ENCODE measurements around the gene DERA.
"Not testable (repeated sequence)": the region's sequence is repeated elsewhere in the genome, so short reads cannot be mapped to it uniquely, and the experiment has no call there.

DERA gene

GRCh38 chr12:15910468-15910863 is 666 bp upstream of the DERA start:
- DNase-seq, result no peak

- DNase-seq, result not testable (repeated sequence)
These were observed 799 bp downstream of the DERA start for GRCh38 chr12:15911931-15912330.

GRCh38 chr12:15914131-15914530 is 3.0 kb downstream of the DERA start:
- not testable (repeated sequence) for DNase-seq

GRCh38 chr12:15918066-15918465 is 6.9 kb downstream of the DERA start:
- no peak for DNase-seq

- no peak for DNase-seq
These were observed 8.3 kb downstream of the DERA start for GRCh38 chr12:15919418-15919817.

GRCh38 chr12:15924956-15925355 is 13.8 kb downstream of the DERA start:
- no peak for DNase-seq

GRCh38 chr12:15928346-15928745 is 17.2 kb downstream of the DERA start:
- peak; percentile 55 to 91 for DNase-seq

- DNase-seq, result no peak
These were observed 17.9 kb downstream of the DERA start for GRCh38 chr12:15928870-15929571.

- DNase-seq, result no peak
These were observed 20.5 kb downstream of the DERA start for GRCh38 chr12:15931590-15932053.

- DNase-seq, result no peak
These were observed 21.2 kb downstream of the DERA start for GRCh38 chr12:15932327-15932726.

- peak; percentile 35 to 58 for DNase-seq
These were observed 21.8 kb downstream of the DERA start for GRCh38 chr12:15932971-15933370.

- no peak for DNase-seq
These were observed 22.6 kb downstream of the DERA start for GRCh38 chr12:15933751-15934150.

- no peak for DNase-seq
These were observed 25.6 kb downstream of the DERA start for GRCh38 chr12:15936751-15937150.

GRCh38 chr12:15937902-15938301 is 26.8 kb downstream of the DERA start:
- no peak for DNase-seq

- DNase-seq, result no peak
These were observed 28.0 kb downstream of the DERA start for GRCh38 chr12:15939111-15939510.

- no peak for DNase-seq
These were observed 31.3 kb downstream of the DERA start for GRCh38 chr12:15942475-15942874.

- DNase-seq, result not testable (repeated sequence)
These were observed 32.4 kb downstream of the DERA start for GRCh38 chr12:15943519-15943918.

- DNase-seq, result not testable (repeated sequence)
These were observed 37.3 kb downstream of the DERA start for GRCh38 chr12:15948461-15948860.

GRCh38 chr12:15955281-15955680 is 44.1 kb downstream of the DERA start:
- DNase-seq, result no peak

GRCh38 chr12:15956010-15956409 is 44.9 kb downstream of the DERA start:
- DNase-seq, result no peak

GRCh38 chr12:15956413-15957185 is 45.5 kb downstream of the DERA start:
- DNase-seq, result no peak

GRCh38 chr12:15962760-15963159 is 51.6 kb downstream of the DERA start:
- no peak for DNase-seq

- no peak for DNase-seq
These were observed 52.1 kb downstream of the DERA start for GRCh38 chr12:15963271-15963670.

- DNase-seq, result no peak
These were observed 55.3 kb downstream of the DERA start for GRCh38 chr12:15966426-15966825.

Measured in inflammatory macrophage treated with lipopolysaccharide for 1 hour (primary cell).